K562 (cell line): ENCODE results near the gene EIF4G1. TPM values are rescaled to one million over a fixed set of nuclear protein-coding genes. Genes with fewer than 3 reads are reported as not detected.

ENCODE experiments used
- ATAC-seq: fragments of 200-7000 bp; cut with Tn5 transposase; 3 replicates; pipeline ENCODE4 v1.9.1; 2020; ENCODE audit warnings: moderate library complexity
- BruUV-seq: library from RNA; stranded (reverse); fragments of 400-500 nt; replicated peaks from 2 replicates; lab custom pipeline; 2021; lab: Mats Ljungman, UMichigan
- CTCF ChIA-PET: fragments of 300-600 bp; formaldehyde crosslinking; extraction: SDS; loops from one replicate; lab custom pipeline; 2021; ENCODE audit warnings: low intra/inter-chr PET ratio; lab: Yijun Ruan, JAX
- POLR2A ChIA-PET: fragments of 300-600, 350-650 bp; sonication (Branson Sonifier 250); formaldehyde crosslinking; extraction: SDS; loops from one replicate; lab custom pipeline; 2021; ENCODE audit warnings: antibody characterized with exemption, inconsistent platforms; lab: Yijun Ruan, JAX
- DNase-seq, 4 experiments: peaks; one replicate each; pipeline versions ENCODE4 v3.0.0 to v3.0.0-alpha.2; 2011 to 2018; ENCODE audit warnings: low spot score in 3 of 4, mixed read lengths in 3 of 4; ENCODE audit errors: extremely low read depth in 1 of 4
- FAIRE-seq: peaks from 2 replicates; lab custom pipeline; 2011; peaks lifted over from hg19 to GRCh38; lab: Jason Lieb, UNC
- H2AFZ ChIP-seq: 2 replicates; pipeline ENCODE4 v1.6.0; 2011; ENCODE audit warnings: low read depth, low read length, control low read depth, inconsistent platforms
- H3K27ac ChIP-seq: fragments of 200-600 bp; 3 replicates; pipeline ENCODE4 v1.8.0; 2011; ENCODE audit warnings: low read depth, mild to moderate bottlenecking, control low read depth, inconsistent platforms, low read length, moderate library complexity, mixed read lengths; ENCODE audit errors: extremely low read depth
- H3K27me3 ChIP-seq, 2 experiments: fragments of 300-600 bp in 1 of 2; 2 replicates in 1 of 2; 3 replicates in 1 of 2; pipeline versions ENCODE4 v1.6.0 to v1.8.0; 2011; ENCODE audit warnings: inconsistent platforms in 2 of 2, low read length in 2 of 2, mild to moderate bottlenecking in 1 of 2, mixed read lengths in 1 of 2, moderate library complexity in 1 of 2; ENCODE audit not compliant: control insufficient read depth in 2 of 2, insufficient read depth in 2 of 2
- H3K36me3 ChIP-seq: fragments of 300-600 bp; 3 replicates; pipeline ENCODE4 v1.8.0; 2011; ENCODE audit warnings: mild to moderate bottlenecking, low read length, inconsistent platforms; ENCODE audit not compliant: control insufficient read depth, insufficient read depth
- H3K4me1 ChIP-seq, 2 experiments: fragments of 200-600 bp in 1 of 2; replicated peaks in 1 of 2; 2 replicates in 1 of 2; 3 replicates in 1 of 2; pipeline versions ENCODE4 v1.5.1 to v1.8.0; 2011; ENCODE audit warnings: inconsistent platforms in 2 of 2, low read length in 2 of 2, mild to moderate bottlenecking in 1 of 2, mixed read lengths in 1 of 2, moderate library complexity in 1 of 2; ENCODE audit not compliant: control insufficient read depth in 2 of 2, insufficient read depth in 2 of 2
- H3K4me2 ChIP-seq: 2 replicates; pipeline ENCODE4 v1.6.1; 2011; ENCODE audit warnings: low read length, control low read depth, inconsistent platforms, mixed read lengths; ENCODE audit not compliant: insufficient read depth
- H3K4me3 ChIP-seq: fragments of 200-600 bp; sonication (generic), shearing (Covaris generic); 2 replicates; pipeline ENCODE4 v1.5.1; 2016; ENCODE audit warnings: control low read depth, inconsistent platforms
- H3K79me2 ChIP-seq: fragments of 200-600 bp; 3 replicates; pipeline ENCODE4 v1.8.0; 2011; ENCODE audit warnings: low read length, inconsistent platforms; ENCODE audit not compliant: control insufficient read depth, insufficient read depth
- H3K9ac ChIP-seq, 2 experiments: 2 replicates each; pipeline versions ENCODE4 v1.6.0 to v1.6.1; 2011; ENCODE audit warnings: low read depth in 2 of 2, low read length in 2 of 2, control low read depth in 1 of 2, inconsistent platforms in 1 of 2, mild to moderate bottlenecking in 1 of 2, mixed read lengths in 1 of 2; ENCODE audit not compliant: insufficient read depth in 1 of 2
- H3K9me1 ChIP-seq: one replicate; pipeline ENCODE4 v1.6.0; 2011; ENCODE audit warnings: inconsistent platforms, mild to moderate bottlenecking, low read length, moderate library complexity; ENCODE audit not compliant: control insufficient read depth, insufficient read depth
- H3K9me3 ChIP-seq: replicated peaks from 2 replicates; pipeline ENCODE4 v1.5.1; 2011; ENCODE audit warnings: low read depth, low read length, inconsistent platforms; ENCODE audit not compliant: control insufficient read depth, insufficient read depth
- H4K20me1 ChIP-seq: replicated peaks from 2 replicates; pipeline ENCODE4 v1.6.1; 2011; ENCODE audit warnings: low read length, inconsistent platforms, mixed read lengths; ENCODE audit not compliant: control insufficient read depth, insufficient read depth
- KAT8 ChIP-seq: fragments of 450-650 bp; IDR thresholded peaks from 2 replicates; pipeline ENCODE4 v1.6.1; 2016; ENCODE audit warnings: low read depth, mild to moderate bottlenecking
- NR2F6 ChIP-seq: fragments of 450-650 bp; formaldehyde crosslinking; IDR thresholded peaks from 2 replicates; pipeline ENCODE4 v1.4.0; 2020; ENCODE audit warnings: mild to moderate bottlenecking
- PRMT5 ChIP-seq: sonication (generic); formaldehyde crosslinking; IDR thresholded peaks from 2 replicates; pipeline ENCODE4 v1.5.0; 2020; ENCODE audit warnings: missing genetic modification reagents
- SAFB2 ChIP-seq: fragments of 200-400 bp; formaldehyde crosslinking; IDR thresholded peaks from 2 replicates; pipeline ENCODE4 v1.6.1; 2018; ENCODE audit warnings: borderline replicate concordance, low read length, low read depth, moderate library complexity; ENCODE audit not compliant: severe bottlenecking
- TRIM24 ChIP-seq, 2 experiments: fragments of 450-650 bp; IDR thresholded peaks; 2 replicates each; pipeline ENCODE4 v1.6.1; 2016
- ZBTB1 ChIP-seq: sonication (generic); formaldehyde crosslinking; IDR thresholded peaks from 2 replicates; pipeline ENCODE4 v1.8.1; 2023; ENCODE audit warnings: missing genetic modification reagents, low read depth, mild to moderate bottlenecking, borderline replicate concordance
- WGBS: fragments of 100-300 bp; shearing (Covaris generic); methylation state at CpG from one replicate; pipeline ENCODE4 v1.1.6; 2016; ENCODE audit warnings: low coverage, mixed read lengths; ENCODE audit not compliant: insufficient coverage; ENCODE audit errors: missing lambda C conversion rate; 5-methylcytosine and 5-hydroxymethylcytosine counted together
- in situ Hi-C: fragments of 300-500 bp; cut with MboI; formaldehyde crosslinking; loops from 4 replicates; pipeline ENCODE4 v1.15.0; 2018; ENCODE audit warnings: inconsistent platforms, mixed read lengths
- intact Hi-C: fragments of 100-400 bp; cut with micrococcal nuclease; formaldehyde crosslinking; loops from 2 replicates; pipeline ENCODE4 v1.14.2; 2022
- polyA plus RNA-seq, 8 experiments: library from polyadenylated mRNA; depleted of rRNA in 4 of 8; stranded (reverse) in 5 of 8; unstranded in 3 of 8; fragments of >200 nt; fragmentation: Nextera tagmentation in 2 of 8; fragmentation: Illumina TruSeq in 1 of 8; extraction: Ambion mirVana in 2 of 8; extraction: Trizol in 1 of 8; gene quantifications; 2 replicates each; pipeline versions ENCODE4 v1.2.1 to v1.2.3, GENCODE V29; 2011 to 2014; ENCODE audit warnings: inconsistent platforms in 1 of 8, missing spikeins in 1 of 8
- total RNA-seq, 7 experiments: library from RNA; depleted of rRNA in 6 of 7; stranded (reverse); fragments of >200 nt in 6 of 7; fragmentation: Illumina TruSeq in 2 of 7; extraction: Trizol in 2 of 7; gene quantifications; 2 replicates each; pipeline versions ENCODE4 v1.2.1 to v1.2.3, GENCODE V29; 2011 to 2021; ENCODE audit warnings: low replicate concordance in 1 of 7
- TF ChIP-seq, protein P1 (sequence below), 3 experiments: IDR thresholded peaks in 2 of 3; conservative IDR thresholded peaks in 1 of 3; 2 replicates each; pipeline ENCODE4 v1.5.1; 2011 to 2012; ENCODE audit warnings: low read length in 3 of 3, mild to moderate bottlenecking in 3 of 3, control low read depth in 2 of 3, improper control_type of control experiment in 1 of 3, inconsistent platforms in 1 of 3, low read depth in 1 of 3, mixed read lengths in 1 of 3, moderate library complexity in 1 of 3; ENCODE audit not compliant: insufficient read depth in 2 of 3
- TF ChIP-seq, protein P2 (sequence below): IDR thresholded peaks from 3 replicates; pipeline ENCODE4 v1.6.1; 2011; ENCODE audit warnings: borderline replicate concordance, mild to moderate bottlenecking, moderate library complexity; ENCODE audit not compliant: insufficient read length; ENCODE audit errors: extremely low read depth
- TF ChIP-seq, protein P3 (sequence below): fragments of 450-650 bp; IDR thresholded peaks from 2 replicates; pipeline ENCODE4 v1.6.1; 2018; ENCODE audit not compliant: partially characterized antibody

Gene EIF4G1
- total and polyA plus RNA-seq, 9 of the 15 experiments (the other 6 are each of a cell fraction or from before 2014, with no cell fraction given) = 4.6 to 505 (median 155) TPM

DNA sequence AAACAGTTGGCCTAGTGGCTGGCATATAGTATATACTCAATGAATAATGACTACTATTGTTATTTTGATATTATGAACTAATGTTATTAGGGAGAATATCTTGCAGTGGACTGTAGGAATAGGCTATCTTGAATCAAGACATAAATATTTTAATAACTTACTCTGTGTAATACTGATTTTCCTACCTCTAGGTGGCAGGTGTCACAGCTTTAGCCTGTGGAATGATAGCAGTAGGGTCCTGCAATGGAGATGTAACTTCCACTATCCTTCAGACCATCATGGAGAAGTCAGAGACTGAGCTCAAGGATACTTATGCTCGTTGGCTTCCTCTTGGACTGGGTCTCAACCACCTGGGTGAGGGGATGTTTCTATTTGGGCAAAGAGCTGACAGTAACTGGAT lies 8.8 kb upstream of the EIF4G1 start:
- ATAC-seq = peak; percentile 76
- peak in 1 of 4 experiments; percentile 21 for DNase-seq
- H3K9ac ChIP-seq = no peak overlapping the region
- no peak overlapping the region for H3K4me2 ChIP-seq
- WGBS = 73% methylated on average over 1 of the region's 1 CpG
- peaks cover 0 to 2% of the 10 kb centered on the region in 2 experiments; a peak in 3 of 5 replicates for H3K4me1 ChIP-seq
- peaks cover 14% of the 10 kb centered on the region for H3K79me2 ChIP-seq
- no peak overlapping the region for H3K4me3 ChIP-seq
- H4K20me1 ChIP-seq = 0 out of 2 replicates have a peak, but pooled peaks cover 5% of the 10 kb centered on the region
- H3K27me3 ChIP-seq = no peaks in the 10 kb centered on the region
- peaks cover 90% of the 10 kb centered on the region for H3K36me3 ChIP-seq
- no peak for FAIRE-seq
- in situ Hi-C loops = no loop called here
- H3K9me1 ChIP-seq = no peaks in the 10 kb centered on the region
- TF ChIP-seq, protein P1, sequence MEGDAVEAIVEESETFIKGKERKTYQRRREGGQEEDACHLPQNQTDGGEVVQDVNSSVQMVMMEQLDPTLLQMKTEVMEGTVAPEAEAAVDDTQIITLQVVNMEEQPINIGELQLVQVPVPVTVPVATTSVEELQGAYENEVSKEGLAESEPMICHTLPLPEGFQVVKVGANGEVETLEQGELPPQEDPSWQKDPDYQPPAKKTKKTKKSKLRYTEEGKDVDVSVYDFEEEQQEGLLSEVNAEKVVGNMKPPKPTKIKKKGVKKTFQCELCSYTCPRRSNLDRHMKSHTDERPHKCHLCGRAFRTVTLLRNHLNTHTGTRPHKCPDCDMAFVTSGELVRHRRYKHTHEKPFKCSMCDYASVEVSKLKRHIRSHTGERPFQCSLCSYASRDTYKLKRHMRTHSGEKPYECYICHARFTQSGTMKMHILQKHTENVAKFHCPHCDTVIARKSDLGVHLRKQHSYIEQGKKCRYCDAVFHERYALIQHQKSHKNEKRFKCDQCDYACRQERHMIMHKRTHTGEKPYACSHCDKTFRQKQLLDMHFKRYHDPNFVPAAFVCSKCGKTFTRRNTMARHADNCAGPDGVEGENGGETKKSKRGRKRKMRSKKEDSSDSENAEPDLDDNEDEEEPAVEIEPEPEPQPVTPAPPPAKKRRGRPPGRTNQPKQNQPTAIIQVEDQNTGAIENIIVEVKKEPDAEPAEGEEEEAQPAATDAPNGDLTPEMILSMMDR (IDR thresholded peaks at IDR 0.05 in 2 of 3, conservative IDR thresholded peaks at IDR 0.05 in 1 of 3; ENCODE audit: insufficient read depth in 2 of 3, low read depth in 1 of 3, low read length in 3 of 3) = peak; percentile 19 to 47 (median 39); a peak in 4 of 6 replicates
- TF ChIP-seq, protein P2, sequence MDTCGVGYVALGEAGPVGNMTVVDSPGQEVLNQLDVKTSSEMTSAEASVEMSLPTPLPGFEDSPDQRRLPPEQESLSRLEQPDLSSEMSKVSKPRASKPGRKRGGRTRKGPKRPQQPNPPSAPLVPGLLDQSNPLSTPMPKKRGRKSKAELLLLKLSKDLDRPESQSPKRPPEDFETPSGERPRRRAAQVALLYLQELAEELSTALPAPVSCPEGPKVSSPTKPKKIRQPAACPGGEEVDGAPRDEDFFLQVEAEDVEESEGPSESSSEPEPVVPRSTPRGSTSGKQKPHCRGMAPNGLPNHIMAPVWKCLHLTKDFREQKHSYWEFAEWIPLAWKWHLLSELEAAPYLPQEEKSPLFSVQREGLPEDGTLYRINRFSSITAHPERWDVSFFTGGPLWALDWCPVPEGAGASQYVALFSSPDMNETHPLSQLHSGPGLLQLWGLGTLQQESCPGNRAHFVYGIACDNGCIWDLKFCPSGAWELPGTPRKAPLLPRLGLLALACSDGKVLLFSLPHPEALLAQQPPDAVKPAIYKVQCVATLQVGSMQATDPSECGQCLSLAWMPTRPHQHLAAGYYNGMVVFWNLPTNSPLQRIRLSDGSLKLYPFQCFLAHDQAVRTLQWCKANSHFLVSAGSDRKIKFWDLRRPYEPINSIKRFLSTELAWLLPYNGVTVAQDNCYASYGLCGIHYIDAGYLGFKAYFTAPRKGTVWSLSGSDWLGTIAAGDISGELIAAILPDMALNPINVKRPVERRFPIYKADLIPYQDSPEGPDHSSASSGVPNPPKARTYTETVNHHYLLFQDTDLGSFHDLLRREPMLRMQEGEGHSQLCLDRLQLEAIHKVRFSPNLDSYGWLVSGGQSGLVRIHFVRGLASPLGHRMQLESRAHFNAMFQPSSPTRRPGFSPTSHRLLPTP = no peak
- no peak for TF ChIP-seq TRIM24 (IDR thresholded peaks at IDR 0.05)
- TF ChIP-seq NR2F6 (CRISPR knock-in tag) = no peak
- no peak for TF ChIP-seq PRMT5 (CRISPR knock-in tag)
- TF ChIP-seq SAFB2 = no peak
- TF ChIP-seq ZBTB1 (CRISPR knock-in tag) = no peak
- TF ChIP-seq, protein P3, sequence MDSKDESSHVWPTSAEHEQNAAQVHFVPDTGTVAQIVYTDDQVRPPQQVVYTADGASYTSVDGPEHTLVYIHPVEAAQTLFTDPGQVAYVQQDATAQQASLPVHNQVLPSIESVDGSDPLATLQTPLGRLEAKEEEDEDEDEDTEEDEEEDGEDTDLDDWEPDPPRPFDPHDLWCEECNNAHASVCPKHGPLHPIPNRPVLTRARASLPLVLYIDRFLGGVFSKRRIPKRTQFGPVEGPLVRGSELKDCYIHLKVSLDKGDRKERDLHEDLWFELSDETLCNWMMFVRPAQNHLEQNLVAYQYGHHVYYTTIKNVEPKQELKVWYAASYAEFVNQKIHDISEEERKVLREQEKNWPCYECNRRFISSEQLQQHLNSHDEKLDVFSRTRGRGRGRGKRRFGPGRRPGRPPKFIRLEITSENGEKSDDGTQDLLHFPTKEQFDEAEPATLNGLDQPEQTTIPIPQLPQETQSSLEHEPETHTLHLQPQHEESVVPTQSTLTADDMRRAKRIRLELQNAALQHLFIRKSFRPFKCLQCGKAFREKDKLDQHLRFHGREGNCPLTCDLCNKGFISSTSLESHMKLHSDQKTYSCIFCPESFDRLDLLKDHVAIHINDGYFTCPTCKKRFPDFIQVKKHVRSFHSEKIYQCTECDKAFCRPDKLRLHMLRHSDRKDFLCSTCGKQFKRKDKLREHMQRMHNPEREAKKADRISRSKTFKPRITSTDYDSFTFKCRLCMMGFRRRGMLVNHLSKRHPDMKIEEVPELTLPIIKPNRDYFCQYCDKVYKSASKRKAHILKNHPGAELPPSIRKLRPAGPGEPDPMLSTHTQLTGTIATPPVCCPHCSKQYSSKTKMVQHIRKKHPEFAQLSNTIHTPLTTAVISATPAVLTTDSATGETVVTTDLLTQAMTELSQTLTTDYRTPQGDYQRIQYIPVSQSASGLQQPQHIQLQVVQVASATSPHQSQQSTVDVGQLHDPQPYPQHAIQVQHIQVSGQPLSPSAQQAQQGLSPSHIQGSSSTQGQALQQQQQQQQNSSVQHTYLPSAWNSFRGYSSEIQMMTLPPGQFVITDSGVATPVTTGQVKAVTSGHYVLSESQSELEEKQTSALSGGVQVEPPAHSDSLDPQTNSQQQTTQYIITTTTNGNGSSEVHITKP = no peak
- TF ChIP-seq KAT8 = no peak
- H2AFZ ChIP-seq = no peak overlapping the region
- no peak overlapping the region for H3K27ac ChIP-seq
- no peaks in the 10 kb centered on the region for H3K9me3 ChIP-seq
- ChIA-PET CTCF (no interaction called here), POLR2A (interaction anchor here (1.3 kb wide), 1 partner anchor 11 kb away, joined by 6 read pairs; no protein-coding TSS in a partner anchor)
- BruUV-seq = no TSS peak
- intact Hi-C loops = no loop called here
